CD4-positive, alpha-beta memory T cell (primary cell): ENCODE data around the gene HDAC4. TPM values are rescaled to one million over a fixed set of nuclear protein-coding genes. Genes with fewer than 3 reads are reported as not detected.

Source experiments
- CTCF ChIA-PET: fragments of 350-600 bp; sonication (Branson Sonifier 250); formaldehyde crosslinking; loops from one replicate; lab custom pipeline; 2021; ENCODE audit warnings: inconsistent platforms; ENCODE audit not compliant: partially characterized antibody; lab: Charles Lee
- POLR2A ChIA-PET: fragments of 350-600 bp; sonication (Branson Sonifier 250); formaldehyde crosslinking; loops from one replicate; lab custom pipeline; 2021; ENCODE audit not compliant: partially characterized antibody; lab: Charles Lee
- DNase-seq, 5 donors: peaks; one replicate each; pipeline versions ENCODE4 v3.0.0 to v3.0.0-alpha.2; 2020 to 2022; ENCODE audit warnings: mixed read lengths in 1 of 5
- H3K27ac ChIP-seq: one replicate; pipeline ENCODE4 v1.7.0; 2013; ENCODE audit warnings: low read depth, low read length
- H3K27me3 ChIP-seq: 2 replicates; pipeline ENCODE4 v1.7.0; 2013; ENCODE audit warnings: mild to moderate bottlenecking, low read length, moderate library complexity; ENCODE audit not compliant: insufficient read depth
- H3K36me3 ChIP-seq: 2 replicates; pipeline ENCODE4 v1.7.0; 2013; ENCODE audit warnings: mild to moderate bottlenecking, low read length, moderate library complexity; ENCODE audit not compliant: insufficient read depth
- H3K4me1 ChIP-seq: 2 replicates; pipeline ENCODE4 v1.7.0; 2013; ENCODE audit warnings: mild to moderate bottlenecking, low read length, moderate library complexity; ENCODE audit not compliant: insufficient read depth
- H3K4me3 ChIP-seq, 2 donors: one replicate each; pipeline ENCODE4 v1.7.0; 2013; ENCODE audit warnings: low read length in 2 of 2, mild to moderate bottlenecking in 1 of 2
- H3K9me3 ChIP-seq, 2 donors: one replicate each; pipeline ENCODE4 v1.7.0; 2013; ENCODE audit warnings: low read length in 2 of 2, control low read depth in 1 of 2; ENCODE audit not compliant: control insufficient read depth in 1 of 2
- H3K27ac Mint-ChIP-seq, 7 donors: one replicate each; pipeline ENCODE4 v1.8.0; 2020 to 2021; ENCODE audit warnings: mixed read lengths in 7 of 7, mild to moderate bottlenecking in 6 of 7, inconsistent platforms in 3 of 7, moderate library complexity in 3 of 7
- H3K27me3 Mint-ChIP-seq, 2 donors: one replicate each; pipeline ENCODE4 v1.8.0; 2020 to 2021; ENCODE audit warnings: mixed read lengths in 2 of 2
- H3K36me3 Mint-ChIP-seq, 2 donors: one replicate each; pipeline ENCODE4 v1.8.0; 2020 to 2021; ENCODE audit warnings: mixed read lengths in 2 of 2, inconsistent platforms in 1 of 2, mild to moderate bottlenecking in 1 of 2
- H3K4me1 Mint-ChIP-seq, 4 donors: one replicate each; pipeline ENCODE4 v1.8.0; 2020 to 2021; ENCODE audit warnings: mixed read lengths in 4 of 4, mild to moderate bottlenecking in 1 of 4
- H3K4me3 Mint-ChIP-seq, 8 donors: one replicate each; pipeline ENCODE4 v1.8.0; 2020 to 2021; ENCODE audit warnings: mixed read lengths in 8 of 8, mild to moderate bottlenecking in 7 of 8, moderate library complexity in 6 of 8, inconsistent platforms in 3 of 8
- H3K9me3 Mint-ChIP-seq, 8 donors: one replicate each; pipeline ENCODE4 v1.8.0; 2020 to 2021; ENCODE audit warnings: mixed read lengths in 8 of 8, mild to moderate bottlenecking in 5 of 8, inconsistent platforms in 3 of 8, moderate library complexity in 1 of 8
- intact Hi-C: fragments of 100-400 bp; cut with micrococcal nuclease; formaldehyde crosslinking; loops from one replicate; pipeline ENCODE4 v1.15.1; 2023
- polyA plus RNA-seq, 2 donors: library from polyadenylated mRNA; unstranded; fragments of 300-500 nt; fragmentation: Illumina TruSeq; gene quantifications; one replicate each; pipeline ENCODE4 v1.2.3, GENCODE V29; 2021
- total RNA-seq, 2 experiments: library from RNA; stranded (reverse); gene quantifications; one replicate each; pipeline ENCODE4 v1.2.3, GENCODE V29; 2021

Gene HDAC4
- total and polyA plus RNA-seq, 4 experiments from 2014 or later = 1.4 to 59.7 (median 30.4) TPM

DNA sequence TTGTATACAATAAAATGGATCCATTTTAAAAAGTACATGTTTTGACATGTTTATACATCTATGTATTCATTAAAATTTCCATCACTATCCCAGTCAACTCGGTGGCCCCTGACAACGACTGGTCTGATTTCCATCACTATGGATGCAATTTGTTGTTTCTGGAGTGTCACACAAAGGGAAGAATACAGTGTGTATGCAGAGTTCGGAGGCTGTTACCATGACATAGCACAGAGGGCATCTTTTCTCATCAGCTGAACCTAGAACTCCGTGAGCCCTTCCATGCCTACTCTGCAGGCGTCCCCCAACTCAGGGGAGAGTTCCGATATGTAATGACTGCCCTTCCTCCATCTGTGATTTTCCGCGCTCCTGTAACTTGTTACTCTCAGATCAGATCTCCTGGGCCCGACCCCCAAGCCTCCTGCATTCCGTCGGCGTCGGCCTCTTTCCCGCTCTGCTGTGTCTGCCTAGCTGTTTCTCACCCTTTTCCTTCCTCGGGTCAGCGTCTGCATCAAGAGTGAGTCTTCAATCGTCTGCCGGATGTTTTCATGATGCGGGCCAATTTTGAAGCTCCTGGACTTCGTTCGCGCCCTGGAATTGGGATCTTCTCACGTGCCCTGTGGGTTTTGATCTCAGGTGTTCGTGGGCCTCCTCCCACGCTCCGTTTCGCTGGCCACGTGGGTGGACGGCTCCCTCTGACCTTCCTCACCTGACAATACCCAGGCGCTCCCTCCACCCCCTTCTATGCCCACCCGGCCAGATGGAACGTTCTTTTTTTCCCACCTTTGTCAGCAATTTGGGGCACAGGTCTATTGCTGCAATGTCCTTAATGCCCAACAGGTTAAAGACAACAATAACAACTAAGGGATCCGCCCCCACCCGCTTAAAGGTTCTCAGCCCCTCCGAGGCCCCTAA lies 391.9 kb downstream of the HDAC4 start:
- no peak for DNase-seq
- H3K4me1 Mint-ChIP-seq = no peaks in the 10 kb centered on the region
- H3K4me3 Mint-ChIP-seq = no peak overlapping the region
- H3K27ac Mint-ChIP-seq = no peak overlapping the region
- H3K36me3 Mint-ChIP-seq = no peaks in the 10 kb centered on the region
- no peaks in the 10 kb centered on the region for H3K27me3 ChIP-seq
- POLR2A ChIA-PET = no interaction called here
- intact Hi-C loops = no loop called here
- no peaks in the 10 kb centered on the region for H3K4me1 ChIP-seq
- no peak overlapping the region for H3K4me3 ChIP-seq
- CTCF ChIA-PET = no interaction called here
- H3K9me3 Mint-ChIP-seq = peaks cover 0 to 4% (median 0%) of the 10 kb centered on the region in 8 donors
- H3K27me3 Mint-ChIP-seq = peaks cover 27 to 49% of the 10 kb centered on the region in 2 donors
- no peak overlapping the region for H3K27ac ChIP-seq
- H3K9me3 ChIP-seq = no peaks in the 10 kb centered on the region
- H3K36me3 ChIP-seq = no peaks in the 10 kb centered on the region

DNA sequence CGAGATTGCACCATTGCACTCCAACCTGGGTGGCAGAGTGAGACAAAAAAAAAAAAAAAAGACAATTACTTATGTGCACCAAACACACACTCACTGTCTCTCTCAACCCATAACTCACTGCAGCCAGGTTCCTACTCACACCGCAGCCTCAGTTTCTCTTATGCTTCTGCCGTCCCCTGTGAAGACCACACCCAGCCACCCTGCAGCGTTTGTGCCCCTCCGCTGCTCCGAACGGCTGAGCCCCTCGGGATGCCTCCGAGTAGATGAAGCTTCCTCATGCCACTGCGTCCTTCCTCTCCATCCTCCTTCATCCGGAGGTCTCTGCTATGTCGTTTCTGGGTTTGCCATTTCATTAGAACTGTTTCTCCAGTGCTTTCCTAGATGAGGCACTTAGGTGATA lies 392.8 kb downstream of the HDAC4 start:
- Mint-ChIP-seq H3K27me3 (peaks cover 28 to 49% of the 10 kb centered on the region in 2 donors), H3K4me1 (no peaks in the 10 kb centered on the region), H3K36me3 (no peaks in the 10 kb centered on the region), H3K27ac (no peak overlapping the region), H3K4me3 (no peak overlapping the region), H3K9me3 (peaks cover 0 to 4% (median 0%) of the 10 kb centered on the region in 8 donors)
- Histone ChIP-seq H3K4me3 (no peak overlapping the region), H3K4me1 (no peaks in the 10 kb centered on the region), H3K27ac (no peak overlapping the region), H3K36me3 (no peaks in the 10 kb centered on the region), H3K9me3 (no peaks in the 10 kb centered on the region), H3K27me3 (no peaks in the 10 kb centered on the region)
- POLR2A ChIA-PET = no interaction called here
- DNase-seq = no peak
- CTCF ChIA-PET = no interaction called here
- intact Hi-C loops = no loop called here

DNA sequence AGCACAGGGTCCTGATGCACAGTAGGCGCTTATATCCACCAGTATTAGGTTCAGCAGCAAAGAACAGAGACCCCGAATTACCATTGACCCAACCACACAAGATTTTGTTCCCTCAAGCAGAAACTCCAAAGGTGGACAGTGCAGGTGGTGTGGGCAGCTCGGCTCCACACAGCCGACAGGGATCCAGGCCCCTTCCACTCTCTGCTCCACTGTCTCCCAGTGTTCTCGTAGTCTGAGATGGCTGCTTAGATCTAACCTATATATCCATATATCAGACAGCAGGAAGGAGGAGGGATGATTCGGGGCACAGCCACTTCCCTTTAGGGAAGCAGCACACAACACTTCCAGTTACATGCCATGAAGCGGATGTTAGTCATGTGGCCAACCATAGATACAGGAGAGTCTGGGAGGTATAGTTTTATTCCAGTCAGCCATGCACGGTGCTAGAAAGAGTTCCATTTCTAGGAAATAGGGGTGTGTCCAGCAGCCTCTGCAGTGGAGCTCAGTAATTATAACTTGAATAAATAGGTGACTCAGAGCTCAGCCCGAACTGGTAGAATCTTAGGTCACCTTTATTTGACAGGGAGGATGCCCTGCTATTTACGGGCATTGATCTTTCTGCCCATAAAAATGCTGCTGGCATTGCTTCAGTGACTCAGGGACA lies 394.1 kb downstream of the HDAC4 start:
- no peaks in the 10 kb centered on the region for H3K4me1 ChIP-seq
- ChIA-PET CTCF (no interaction called here), POLR2A (no interaction called here)
- intact Hi-C loops = no loop called here
- Mint-ChIP-seq H3K27me3 (peaks cover 27 to 42% of the 10 kb centered on the region in 2 donors), H3K9me3 (peaks cover 0 to 11% (median 6%) of the 10 kb centered on the region in 8 donors), H3K36me3 (no peaks in the 10 kb centered on the region), H3K27ac (no peak overlapping the region), H3K4me1 (no peaks in the 10 kb centered on the region), H3K4me3 (no peak overlapping the region)
- H3K27ac ChIP-seq = no peak overlapping the region
- DNase-seq = no peak
- H3K9me3 ChIP-seq = no peaks in the 10 kb centered on the region
- no peaks in the 10 kb centered on the region for H3K27me3 ChIP-seq
- no peak overlapping the region for H3K4me3 ChIP-seq
- no peaks in the 10 kb centered on the region for H3K36me3 ChIP-seq

DNA sequence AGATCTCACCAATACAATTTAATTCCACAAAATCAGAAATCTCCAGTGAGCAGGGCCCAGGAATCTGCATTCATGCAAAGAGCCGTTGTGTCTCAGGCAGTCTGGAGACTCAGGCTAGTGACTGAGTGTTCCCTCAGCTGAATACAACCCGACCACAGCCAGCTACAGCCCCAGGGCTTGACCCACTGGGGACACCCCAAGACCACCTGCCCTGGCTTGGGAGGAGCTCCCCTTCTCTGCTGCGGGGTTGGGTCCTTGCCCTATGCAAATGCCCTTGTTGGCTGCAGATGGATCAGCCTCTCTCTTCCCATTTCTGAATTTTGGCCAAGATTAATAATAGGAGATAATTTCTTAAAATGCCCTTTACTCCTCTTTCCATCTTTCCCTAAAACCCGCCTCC lies 395.2 kb downstream of the HDAC4 start:
- intact Hi-C loops = no loop called here
- no peaks in the 10 kb centered on the region for H3K36me3 ChIP-seq
- Mint-ChIP-seq H3K36me3 (no peaks in the 10 kb centered on the region), H3K9me3 (peaks cover 0 to 15% (median 7%) of the 10 kb centered on the region in 8 donors), H3K27ac (no peak overlapping the region), H3K27me3 (peaks cover 28 to 39% of the 10 kb centered on the region in 2 donors), H3K4me3 (no peak overlapping the region), H3K4me1 (no peaks in the 10 kb centered on the region)
- no peak overlapping the region for H3K4me3 ChIP-seq
- ChIA-PET CTCF (no interaction called here), POLR2A (no interaction called here)
- no peaks in the 10 kb centered on the region for H3K4me1 ChIP-seq
- H3K27ac ChIP-seq = no peak overlapping the region
- DNase-seq = no peak
- no peaks in the 10 kb centered on the region for H3K27me3 ChIP-seq
- H3K9me3 ChIP-seq = no peaks in the 10 kb centered on the region

DNA sequence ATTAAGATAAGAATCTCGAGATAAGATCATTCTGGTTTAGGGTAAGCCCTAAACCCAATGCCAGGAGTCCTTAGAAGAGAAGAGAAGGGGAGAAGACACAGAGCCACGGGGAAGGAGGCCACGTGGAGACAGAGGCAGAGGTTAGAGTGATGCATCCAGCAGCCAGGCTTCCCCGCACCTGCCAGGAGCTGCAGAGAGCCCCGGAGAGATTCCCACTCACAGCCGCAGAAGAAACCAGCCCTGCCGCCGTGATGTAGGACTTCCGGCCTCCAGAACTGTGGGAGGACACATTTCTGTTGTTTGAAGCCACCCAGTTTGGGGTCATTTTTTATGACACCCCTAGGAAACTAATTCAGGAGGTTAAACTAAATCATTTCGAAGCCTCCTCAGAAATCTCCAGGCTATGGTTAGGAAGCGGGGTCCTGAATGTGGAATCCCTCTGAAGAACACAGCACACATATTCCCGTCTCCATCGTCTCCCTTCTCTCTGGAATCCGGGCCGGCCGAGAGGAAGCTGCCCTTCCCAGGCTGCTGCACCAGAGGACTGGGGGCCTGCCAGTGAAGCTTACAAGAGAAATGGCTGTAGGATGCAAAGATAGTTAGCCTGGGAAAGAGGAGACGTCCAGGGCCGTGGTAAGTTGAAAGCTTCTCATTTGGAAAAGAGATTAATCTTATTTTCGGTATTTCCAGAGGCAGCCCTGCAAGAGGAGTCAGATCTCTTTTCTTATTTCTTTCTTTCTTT lies 396.4 kb downstream of the HDAC4 start:
- DNase-seq = no peak
- ChIA-PET POLR2A (no interaction called here), CTCF (no interaction called here)
- Histone ChIP-seq H3K4me3 (no peak overlapping the region), H3K9me3 (no peaks in the 10 kb centered on the region), H3K27ac (no peak overlapping the region), H3K4me1 (no peaks in the 10 kb centered on the region), H3K27me3 (no peaks in the 10 kb centered on the region), H3K36me3 (no peaks in the 10 kb centered on the region)
- intact Hi-C loops = no loop called here
- Mint-ChIP-seq H3K9me3 (peaks cover 0 to 15% (median 7%) of the 10 kb centered on the region in 8 donors), H3K4me1 (no peaks in the 10 kb centered on the region), H3K4me3 (no peak overlapping the region), H3K27me3 (peaks cover 27 to 36% of the 10 kb centered on the region in 2 donors), H3K27ac (no peak overlapping the region), H3K36me3 (no peaks in the 10 kb centered on the region)

DNA sequence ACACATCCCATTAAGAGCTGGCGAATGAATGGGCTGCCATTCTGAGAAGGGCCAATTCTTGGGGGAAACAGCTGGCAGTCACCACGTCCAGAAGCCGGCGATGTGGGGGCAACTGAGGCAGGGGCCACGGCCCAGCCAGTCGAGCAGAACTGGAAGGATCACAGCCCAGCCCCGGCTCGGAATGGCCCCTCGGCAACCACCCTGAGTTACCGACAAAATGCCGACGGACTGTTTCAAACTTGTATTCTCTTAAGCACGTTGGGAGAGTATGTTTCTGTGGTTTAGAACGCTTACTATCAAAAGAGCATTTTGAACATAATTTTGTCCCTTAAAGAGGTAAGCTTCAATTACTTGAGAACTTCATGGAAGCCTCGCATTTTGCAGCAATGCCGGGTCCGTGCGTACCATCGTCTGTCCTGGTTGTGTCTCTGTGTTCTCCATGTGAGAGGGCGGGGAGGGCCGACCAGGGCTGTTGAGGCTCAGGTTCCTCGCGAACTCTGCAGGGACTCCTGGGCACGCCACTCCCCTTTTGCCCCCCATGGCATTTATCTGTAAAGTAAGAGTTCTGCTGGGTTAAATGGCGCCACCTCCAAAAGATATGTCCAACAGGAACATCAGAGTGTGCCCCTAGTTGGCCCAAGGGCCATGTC lies 397.1 kb downstream of the HDAC4 start:
- POLR2A ChIA-PET = no interaction called here
- H3K4me1 Mint-ChIP-seq = no peaks in the 10 kb centered on the region

More for the DNA sequence above, 397.1 kb downstream of the HDAC4 start:
- no peak overlapping the region for H3K27ac ChIP-seq
- no peaks in the 10 kb centered on the region for H3K36me3 ChIP-seq
- intact Hi-C loops = no loop called here
- H3K27me3 Mint-ChIP-seq = peaks cover 26 to 31% of the 10 kb centered on the region in 2 donors
- H3K4me3 ChIP-seq = no peak overlapping the region
- H3K27me3 ChIP-seq = no peaks in the 10 kb centered on the region
- H3K9me3 ChIP-seq = no peaks in the 10 kb centered on the region
- CTCF ChIA-PET = no interaction called here
- no peak for DNase-seq
- no peak overlapping the region for H3K4me3 Mint-ChIP-seq
- H3K9me3 Mint-ChIP-seq = peaks cover 0 to 15% (median 7%) of the 10 kb centered on the region in 8 donors
- no peak overlapping the region for H3K27ac Mint-ChIP-seq
- no peaks in the 10 kb centered on the region for H3K36me3 Mint-ChIP-seq
- no peaks in the 10 kb centered on the region for H3K4me1 ChIP-seq
